Stimulated activated CD4-positive, alpha-beta T cell treated with anti-CD3 and anti-CD28 coated beads, Interleukin-1b, Interleukin-23, amount 100 ng/mL, for 24 hours (primary cell): ENCODE results near the gene PROC.

Experiments used
- DNase-seq, 4 experiments: peaks; one replicate each; pipeline ENCODE4 v3.0.0-alpha.2; 2020; ENCODE audit warnings: low read depth in 4 of 4, low spot score in 1 of 4

The PROC gene

DNA sequence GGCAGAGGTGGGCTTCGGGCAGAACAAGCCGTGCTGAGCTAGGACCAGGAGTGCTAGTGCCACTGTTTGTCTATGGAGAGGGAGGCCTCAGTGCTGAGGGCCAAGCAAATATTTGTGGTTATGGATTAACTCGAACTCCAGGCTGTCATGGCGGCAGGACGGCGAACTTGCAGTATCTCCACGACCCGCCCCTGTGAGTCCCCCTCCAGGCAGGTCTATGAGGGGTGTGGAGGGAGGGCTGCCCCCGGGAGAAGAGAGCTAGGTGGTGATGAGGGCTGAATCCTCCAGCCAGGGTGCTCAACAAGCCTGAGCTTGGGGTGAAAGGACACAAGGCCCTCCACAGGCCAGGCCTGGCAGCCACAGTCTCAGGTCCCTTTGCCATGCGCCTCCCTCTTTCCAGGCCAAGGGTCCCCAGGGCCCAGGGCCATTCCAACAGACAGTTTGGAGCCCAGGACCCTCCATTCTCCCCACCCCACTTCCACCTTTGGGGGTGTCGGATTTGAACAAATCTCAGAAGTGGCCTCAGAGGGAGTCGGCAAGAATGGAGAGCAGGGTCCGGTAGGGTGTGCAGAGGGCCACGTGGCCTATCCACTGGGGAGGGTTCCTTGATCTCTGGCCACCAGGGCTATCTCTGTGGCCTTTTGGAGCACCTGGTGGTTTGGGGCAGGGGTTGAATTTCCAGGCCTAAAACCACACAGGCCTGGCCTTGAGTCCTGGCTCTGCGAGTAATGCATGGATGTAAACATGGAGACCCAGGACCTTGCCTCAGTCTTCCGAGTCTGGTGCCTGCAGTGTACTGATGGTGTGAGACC lies at the start of gene PROC:
Gene PROC (plus strand): TSS at position 128 of the 812 bp plus-strand sequence. CDS start 1,516 bp downstream, outside the sequence.
- DNase-seq: no peak

DNA sequence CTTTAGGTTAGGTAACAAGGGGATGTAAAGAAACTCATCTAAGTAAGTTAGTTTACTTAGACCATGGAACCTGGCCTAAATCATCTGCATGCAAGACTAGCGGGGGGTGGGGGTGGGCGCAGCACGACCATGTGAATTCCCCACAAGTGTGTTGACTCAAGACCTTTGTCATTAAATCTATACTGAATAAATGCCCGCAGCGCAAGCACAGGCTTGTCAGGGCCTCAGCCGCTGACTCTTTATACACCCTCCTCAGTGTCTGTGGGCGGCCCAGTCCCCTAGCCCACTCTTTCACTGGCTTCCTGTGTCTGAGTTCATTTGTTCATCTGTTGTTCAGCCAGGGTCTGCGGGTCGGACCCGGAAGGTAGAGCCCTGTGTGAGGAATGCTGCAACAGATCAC lies 48.2 kb upstream of the PROC start:
- DNase-seq: no peak

DNA sequence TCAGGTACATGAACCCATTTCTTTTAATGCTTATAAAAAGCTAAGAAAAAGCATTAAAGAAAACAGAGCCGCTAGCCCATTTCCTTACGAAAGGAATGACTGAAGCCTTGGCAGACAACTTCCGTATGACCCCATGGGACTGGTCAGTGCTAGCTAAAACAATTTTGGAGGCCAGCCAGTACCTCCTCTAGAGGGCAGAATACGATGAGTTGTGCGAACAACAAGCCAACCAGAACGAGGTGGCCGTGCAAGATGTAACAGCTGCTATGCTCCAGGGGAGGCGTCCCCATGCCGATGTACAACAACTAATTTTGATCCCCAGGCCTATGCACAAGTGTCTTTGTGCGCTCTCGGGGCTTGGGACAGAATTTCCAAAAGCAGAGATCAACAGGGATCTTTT lies 47.2 kb upstream of the PROC start:
- no peak for DNase-seq

DNA sequence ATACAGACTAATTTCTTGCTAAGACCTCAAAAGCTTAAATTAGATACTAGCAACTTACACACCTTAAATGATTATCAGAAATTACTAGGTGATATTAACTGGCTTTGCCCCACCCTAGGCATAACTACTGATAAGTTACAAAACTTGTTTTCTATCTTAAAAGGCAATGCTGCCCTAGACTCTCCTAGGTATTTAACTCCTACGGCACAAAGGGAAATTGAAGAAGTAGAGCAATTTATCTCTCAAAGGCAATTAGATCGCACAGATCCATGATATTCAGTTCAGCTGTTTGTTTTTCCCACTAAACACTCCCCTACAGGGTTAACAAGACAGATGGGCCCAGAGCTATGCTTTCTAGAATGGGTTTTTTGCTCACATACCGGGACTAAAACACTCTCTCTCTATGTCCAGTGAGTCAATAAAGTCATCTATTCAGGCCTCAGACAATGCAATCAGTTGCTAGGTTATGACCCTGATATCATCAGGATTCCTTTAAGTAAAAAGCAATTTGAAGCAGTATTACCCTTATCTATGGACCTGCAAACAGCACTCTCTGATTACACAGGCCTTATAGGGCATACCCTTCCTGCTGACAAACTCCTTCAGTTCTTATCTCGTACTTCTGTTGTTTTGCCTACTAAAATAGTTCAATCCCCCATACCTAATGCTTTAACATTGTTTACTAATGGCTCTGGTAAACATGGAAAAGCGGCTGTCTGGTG lies 44.7 kb upstream of the PROC start:
- no peak for DNase-seq

DNA sequence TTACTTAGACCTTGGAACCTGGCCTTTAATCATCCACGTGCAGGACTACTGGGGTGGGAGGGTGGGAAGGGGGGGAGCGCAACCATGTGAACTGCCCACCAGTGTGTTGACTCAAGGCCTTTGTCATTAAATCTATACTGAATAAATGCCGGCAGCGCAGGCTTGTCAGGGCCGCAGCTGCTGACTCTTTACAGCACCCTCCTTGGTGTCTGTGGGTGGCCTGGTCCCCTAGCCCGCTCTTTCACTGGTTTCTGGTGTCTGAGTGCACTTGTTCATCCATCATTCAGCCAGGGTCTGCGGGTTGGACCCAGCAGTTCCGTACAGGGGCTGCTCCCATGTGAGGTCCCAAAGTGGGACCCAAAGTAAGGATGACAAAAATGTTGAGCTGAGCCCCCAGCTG lies 42.0 kb upstream of the PROC start:
- no peak for DNase-seq

DNA sequence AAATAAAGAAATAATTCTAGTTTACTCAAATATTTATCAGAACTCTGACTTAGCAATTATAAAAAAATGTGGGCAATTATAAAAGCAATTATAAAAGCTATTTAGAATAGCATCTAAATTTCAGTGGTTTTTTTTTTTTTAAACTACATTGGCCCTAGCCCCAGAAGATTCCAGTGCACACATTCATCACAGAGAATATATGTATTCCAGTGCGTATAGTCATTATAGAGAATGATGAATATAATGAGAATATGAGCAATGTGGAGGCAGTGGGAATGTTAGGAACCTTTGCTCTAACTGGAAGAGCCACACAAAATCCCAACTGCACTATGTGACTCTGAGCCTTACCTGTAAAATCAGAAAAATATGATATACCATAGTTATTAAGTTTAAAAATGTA lies 41.0 kb upstream of the PROC start:
- no peak for DNase-seq

DNA sequence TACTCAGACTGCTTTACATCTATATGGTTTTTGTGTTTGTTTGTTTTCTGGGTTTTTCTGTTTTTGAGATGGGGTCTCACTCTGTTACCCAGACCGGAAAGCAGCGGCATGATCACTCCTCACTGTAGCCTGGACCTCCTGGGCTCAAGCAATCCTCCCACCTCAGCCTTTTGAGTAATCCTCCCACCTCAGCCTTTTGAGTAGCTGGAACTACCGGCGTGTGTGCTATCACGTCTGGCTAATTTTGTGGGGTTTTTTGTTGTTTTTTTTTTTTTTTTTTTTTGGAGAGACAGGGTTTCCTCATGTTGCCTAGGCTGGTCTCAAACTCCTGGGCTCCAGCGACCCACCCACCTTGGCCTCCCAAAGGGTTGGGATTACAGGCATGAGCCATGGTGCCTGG lies 39.5 kb upstream of the PROC start:
- DNase-seq: no peak

DNA sequence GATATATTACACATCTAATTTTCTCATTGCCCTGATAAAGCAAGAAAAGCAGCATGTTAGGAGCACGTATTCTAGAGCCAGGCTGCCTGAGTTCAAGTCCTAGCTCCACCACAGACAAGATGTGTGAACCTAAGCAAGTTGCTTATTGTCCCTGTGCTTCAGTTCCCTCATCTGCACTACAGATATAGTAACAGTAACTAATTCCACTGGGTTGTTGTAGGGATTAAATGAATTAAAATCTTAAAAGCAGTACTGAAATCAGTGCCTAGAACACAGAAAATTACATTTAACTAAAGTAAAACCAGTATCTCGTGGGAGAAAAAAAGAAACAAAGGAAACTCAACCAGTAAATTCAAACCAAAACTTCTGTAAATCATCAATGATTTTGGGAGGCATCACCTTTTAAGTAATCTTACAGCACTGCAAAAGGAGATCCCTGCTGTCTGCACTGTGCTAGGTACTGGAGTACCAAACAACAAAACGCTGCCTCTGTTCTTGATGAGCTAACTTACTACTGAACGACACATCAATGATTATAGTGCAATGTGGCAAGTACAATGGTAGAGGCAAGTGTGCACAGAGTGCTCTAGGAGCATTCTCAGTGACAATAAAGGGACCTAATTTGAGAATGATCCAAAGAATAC lies 38.4 kb upstream of the PROC start:
- DNase-seq: no peak

DNA sequence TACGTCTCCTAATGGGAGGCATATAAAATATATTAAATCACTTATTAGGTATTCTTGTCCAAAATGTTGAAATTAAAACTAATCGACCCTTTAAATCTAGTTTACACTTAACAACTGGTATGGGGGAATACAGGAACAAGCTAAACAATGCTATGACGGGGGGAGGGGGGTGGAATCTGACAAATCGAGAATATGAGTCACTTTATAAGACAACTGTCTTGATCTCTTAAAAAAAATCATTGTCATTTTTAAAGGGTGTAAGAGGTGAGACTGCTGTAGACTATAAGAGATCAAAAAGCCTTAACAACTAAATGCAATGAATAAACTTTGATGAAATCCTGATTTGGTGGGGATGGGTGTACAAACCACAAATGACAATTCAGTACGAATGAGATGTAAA lies 36.5 kb upstream of the PROC start:
- DNase-seq: peak in 2 of 4 experiments; percentile 31 to 36

DNA sequence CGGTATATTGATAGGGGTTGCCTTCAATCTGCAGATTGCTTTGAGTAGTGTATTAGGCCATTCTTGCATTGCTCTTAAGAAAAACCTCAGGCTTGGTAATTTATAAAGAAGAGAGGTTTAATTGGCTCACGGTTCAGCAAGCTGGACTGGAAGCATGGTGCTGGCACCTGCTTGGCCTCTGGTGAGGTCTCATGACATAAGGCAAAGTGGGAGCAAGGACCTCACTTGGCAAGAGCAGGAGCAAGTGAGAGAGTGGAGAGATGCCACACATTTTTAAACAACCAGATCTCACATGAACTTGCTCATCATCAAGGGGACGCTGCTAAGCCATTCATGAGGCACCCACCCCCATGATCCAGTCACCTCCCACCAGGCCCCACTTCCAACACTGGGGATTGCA lies 35.4 kb upstream of the PROC start:
- DNase-seq: no peak

DNA sequence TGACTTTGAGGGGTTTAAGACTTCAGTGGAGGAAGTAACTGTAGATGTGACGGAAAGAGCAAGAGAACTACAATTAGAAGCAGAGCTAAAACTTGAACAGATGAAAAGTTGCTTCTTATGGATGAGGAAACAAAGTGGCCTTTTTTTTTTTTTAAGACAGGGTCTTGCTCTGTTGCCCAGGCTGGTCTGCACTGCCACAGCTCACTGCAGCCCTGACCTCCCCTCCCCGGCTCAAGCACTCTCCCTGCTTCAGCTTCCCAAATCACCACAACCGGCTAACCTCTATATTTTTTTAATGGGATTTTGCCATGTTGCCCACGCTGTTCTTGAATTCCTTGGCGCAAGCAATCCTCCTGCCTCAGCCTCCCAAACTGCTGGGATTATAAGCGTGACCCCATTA lies 33.7 kb upstream of the PROC start:
- DNase-seq: no peak

DNA sequence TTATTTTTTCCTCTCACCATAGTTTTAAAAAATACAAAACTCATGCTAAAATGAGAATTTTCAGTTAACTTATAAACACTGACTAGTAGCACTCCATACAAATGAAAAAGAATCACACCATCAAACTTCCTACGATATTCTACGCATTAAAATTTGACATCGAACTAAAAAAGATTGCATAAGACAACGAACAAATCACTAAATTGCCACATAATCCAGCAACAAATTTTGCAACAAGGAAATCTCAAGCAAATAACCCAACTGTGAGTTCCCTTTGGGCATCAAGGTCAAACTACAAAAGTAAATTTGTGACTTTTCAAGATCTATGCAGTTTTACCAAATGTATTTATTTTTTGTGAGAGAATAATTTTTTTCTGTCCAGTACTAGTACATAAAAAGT lies 32.0 kb upstream of the PROC start:
- no peak for DNase-seq

DNA sequence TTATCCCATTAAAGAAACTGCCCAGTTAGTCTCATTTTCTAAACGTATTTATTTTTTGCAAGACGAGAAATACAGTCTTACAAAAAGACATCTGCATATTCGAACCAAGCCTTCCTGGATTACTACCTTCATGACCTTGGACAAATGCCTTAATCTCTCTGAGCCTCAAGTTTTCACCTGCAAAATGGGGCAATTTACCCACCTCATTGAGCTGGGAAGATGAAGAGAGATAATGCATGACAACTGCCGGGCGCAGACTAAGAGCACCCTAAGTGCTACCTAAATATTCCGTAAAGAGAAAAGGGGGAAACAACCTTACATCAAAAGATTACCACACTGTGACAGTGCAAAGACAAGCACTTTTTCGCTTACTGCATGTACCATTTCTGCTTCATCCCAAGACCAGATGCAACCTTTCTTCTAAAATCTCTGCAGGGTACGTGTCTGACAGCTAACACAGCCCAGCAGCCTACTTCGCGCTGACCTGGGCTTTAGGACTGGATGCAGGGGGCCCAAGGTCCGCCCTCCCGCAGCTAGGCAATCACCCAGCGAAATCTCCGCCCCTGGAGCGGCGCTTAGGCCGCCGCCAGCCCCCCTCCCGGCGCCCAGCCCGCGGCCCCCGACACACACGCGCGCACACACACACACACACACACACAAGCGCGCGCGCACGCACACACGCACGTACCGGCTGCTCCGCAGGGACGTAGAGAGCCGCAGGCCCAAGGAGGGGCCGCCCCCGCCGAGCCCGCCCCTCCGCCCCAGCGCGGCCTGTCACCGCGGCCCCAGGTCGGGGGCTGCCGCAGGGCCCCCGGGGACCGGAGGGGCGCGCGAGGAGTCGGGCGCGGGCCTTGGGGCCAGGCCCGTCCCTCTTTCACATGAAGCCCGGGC lies 31.2 kb upstream of the PROC start:
- DNase-seq: peak; percentile 42 to 72 (median 57)

DNA sequence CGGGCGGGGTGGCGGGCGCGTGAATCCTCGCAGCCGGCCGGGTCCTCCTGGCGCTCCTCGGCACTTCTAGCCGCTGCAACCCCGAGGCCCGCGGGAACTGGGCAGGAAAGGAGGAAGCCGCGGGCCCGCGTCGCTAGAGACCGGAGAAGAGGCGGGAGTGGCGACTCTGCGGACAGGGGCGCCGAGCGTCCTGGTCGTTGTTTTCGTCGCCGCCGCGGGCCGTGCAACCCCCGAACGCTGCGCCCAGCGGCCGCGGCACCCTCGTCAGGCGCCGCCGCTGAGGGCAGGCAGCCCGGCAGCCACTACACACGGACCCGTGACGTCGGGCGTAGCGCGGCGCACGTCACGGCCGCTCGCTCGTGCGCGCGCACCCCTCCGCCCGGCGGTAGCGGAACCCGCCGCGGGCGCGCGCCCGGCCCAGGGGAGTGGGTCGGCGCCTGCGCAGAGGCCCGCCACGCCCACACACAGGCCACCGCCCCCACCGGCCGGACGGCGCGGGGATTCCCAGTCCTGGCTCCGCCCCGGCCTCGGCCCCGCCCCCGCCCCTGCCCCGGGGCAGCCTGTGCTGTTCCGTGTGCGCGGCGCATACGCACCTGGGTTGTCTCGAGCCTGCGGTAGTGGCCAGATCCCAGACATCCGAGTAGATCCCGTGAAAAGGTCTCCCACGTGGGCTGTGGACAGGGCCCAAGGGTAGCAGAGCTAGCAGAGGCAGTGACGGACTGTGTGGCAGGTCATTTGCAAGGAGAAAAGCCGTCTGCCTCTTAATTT lies 30.4 kb upstream of the PROC start, which contains the start of gene MAP3K2:
Gene MAP3K2 (minus strand): TSS at position 321 of the 768 bp plus-strand sequence. CDS start 44,846 bp downstream, outside the sequence.
- peak; percentile 76 to 94 (median 92) for DNase-seq

DNA sequence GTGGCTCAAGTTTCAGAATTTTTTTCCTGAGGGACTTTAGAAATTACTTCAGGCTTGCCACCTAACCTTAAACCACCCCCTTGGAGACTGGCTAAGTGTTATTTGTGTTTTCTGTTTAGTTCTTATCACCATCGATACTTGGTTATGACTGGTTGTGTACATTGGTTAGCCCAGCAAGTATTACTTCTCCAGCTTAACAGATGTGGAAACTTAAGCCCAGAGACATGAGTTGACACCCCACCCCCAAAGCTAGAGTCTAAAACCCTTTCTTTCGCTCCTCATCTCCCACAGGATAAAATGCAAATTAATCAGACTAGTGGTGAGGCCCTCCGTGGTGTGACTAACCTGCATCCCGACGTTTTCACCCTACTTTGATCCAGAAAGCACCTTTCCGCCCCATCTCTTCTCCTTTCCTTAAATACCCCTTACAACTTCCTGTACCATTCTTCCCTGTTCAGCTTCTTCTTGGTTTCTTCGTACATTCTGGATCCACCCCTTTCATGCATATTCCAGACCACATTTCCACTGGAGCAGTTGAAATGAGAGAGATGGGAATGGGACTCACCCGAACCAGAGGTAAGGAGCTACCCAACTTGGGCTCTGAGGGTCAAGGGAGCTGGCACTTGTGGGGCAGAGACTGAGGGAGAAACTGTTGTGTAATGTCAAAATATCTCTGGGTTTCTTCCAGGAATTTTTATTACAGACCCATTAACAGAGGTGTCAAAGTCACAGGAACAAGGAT lies 29.6 kb upstream of the PROC start:
- no peak for DNase-seq

DNA sequence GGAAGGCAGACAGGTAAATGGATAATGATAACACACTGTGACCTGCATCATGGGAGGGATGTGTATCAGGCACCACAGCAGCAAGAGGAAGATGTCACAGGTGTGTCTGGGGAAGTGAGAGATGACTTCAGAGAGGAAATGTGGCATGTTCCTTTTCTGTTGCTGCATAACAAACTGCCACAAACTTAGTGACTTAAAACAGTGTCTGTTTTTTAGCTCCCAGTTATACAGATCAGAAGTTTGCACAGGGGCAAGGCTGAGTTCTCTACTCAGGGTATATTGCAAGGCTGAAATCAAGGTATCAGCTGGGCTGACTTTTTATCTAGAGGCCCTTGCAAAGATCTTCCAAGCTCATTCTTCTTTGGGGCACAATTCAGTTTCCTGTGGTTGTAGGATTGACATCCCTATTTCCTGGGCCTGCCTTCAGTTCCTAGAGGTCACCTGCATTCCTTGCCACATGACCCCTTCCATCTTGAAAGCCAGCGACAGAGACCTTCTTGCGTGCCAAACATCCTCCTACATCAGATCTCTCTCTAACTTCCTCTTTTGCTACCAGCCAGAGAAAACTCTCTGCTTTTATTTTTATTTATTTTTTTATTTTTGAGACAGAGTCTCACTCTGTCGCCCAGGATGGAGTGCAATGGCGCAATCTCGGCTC lies 28.3 kb upstream of the PROC start:
- DNase-seq: no peak

DNA sequence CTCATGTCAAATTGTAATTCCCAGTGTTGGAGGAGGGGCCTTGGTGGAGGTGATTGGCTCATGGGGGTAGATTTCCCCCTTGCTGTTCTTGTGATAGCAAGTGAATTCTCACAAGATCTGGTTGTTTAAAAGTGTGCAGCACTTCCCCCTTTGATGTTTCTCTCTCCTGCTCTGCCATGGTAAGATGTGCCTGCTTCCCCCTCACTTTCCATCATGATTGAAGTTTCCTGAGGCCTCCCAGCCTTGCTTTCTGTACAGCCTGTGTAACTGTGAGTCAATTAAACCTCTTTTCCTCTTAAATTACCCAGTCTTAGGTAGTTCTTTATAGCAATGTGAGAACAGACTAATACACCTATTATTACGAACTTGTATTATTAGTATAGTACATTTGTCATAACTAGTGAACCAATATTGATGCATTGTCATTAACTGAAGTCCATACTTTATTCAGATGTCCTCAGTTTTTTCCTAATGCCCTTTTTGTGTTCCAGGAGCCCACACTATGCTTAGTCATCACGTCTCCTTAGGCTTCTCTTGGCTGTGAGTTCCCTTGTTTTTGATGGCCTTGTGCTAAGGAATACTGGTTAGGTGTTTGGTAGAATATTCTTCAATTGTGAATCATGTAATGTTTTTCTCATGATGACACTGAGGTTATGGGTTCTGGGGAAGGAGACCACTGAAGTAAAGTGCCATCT lies 25.9 kb upstream of the PROC start:
- no peak for DNase-seq

DNA sequence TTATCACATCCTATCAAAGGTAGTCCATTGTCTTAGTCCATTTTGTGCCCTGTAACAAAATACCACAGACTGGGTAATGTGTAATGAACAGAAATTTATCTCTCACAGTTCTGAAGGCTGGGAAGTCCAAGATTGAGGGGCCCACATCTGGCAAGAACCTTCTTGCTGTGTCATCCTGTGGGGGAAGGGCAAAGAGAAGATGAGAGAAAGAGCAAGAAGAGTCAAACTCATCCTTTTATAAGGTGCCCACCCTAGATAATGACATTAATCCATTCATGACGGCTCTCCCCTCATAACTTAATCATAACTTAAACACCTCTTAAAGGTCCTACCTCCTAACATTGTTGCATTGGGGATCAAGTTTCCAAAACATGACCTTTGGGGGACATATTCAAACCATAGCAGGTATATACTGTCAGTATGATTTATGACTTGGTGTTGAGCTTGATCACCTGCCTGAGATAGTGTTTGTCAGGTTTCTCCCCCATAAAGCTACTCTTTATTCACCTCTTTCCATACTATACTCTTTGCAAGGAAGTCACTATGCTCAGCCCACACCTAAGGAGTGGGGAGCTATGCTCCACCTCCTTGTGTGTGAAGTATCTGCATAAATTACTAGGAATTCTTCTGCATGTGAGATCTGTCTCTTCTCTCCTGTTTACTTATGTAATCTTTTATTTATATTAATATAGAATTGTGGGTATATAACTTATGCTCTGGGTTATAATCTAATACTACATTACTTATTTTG lies 25.2 kb upstream of the PROC start:
- DNase-seq: no peak
